Measurements from ENCODE around the gene CAPN1. TPM values are rescaled to one million over a fixed set of nuclear protein-coding genes. Genes with fewer than 3 reads are reported as not detected.
"Not testable (repeated sequence)": the region's sequence is repeated elsewhere in the genome, so short reads cannot be mapped to it uniquely, and the experiment has no call there.

CAPN1 gene
- total RNA-seq: 100 to 1,000 TPM; 316 to 367 TPM
- long read RNA-seq, partial matches to known transcripts: 244 of 535 reads
- long read RNA-seq, other reads (novel, unspliced or antisense): 291 of 535 reads

DNA sequence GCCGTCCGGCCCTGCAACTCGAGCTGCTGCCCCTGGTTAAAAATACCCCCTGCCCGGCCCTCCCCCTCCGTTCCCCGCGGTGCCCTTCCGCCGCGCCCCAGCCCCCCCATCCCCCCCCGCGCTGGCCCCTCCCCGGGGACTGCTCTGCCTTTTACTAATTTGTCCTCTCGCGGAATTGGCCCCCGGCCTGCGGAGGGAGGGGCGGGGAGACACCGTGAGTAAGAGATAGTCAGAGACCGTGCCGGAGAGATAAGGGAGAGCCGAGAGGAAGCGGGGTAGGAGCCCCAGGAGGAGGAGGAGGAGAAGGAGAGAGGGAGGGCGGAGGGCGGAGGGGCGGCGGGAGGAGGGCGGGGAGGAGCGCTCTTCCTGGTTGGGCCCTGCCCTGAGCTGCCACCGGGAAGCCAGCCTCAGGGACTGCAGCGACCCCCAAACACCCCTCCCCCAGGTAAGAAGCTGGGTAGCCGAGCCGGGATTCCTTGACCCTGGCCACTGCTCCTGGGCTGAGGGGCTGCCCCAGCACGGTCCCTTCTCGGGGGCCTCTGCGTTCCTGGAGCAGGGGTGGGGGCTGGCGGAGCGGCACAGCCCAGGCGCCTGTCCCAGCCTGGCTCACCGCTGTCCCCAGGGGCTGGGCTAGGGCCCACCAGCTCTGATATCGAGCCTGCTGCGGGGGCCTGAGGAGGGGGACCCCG, at the start of gene CAPN1:
TSS of gene CAPN1 (plus strand) at position 360 of the 689 bp plus-strand sequence. CDS start 774 bp downstream, outside the sequence.
- ATAC-seq: peak; percentile 79
- intact Hi-C loops (cut with DNase I, micrococcal nuclease): loop anchor here in 1 of 2 donors (2.0 kb wide), 1 partner anchor 45 kb away; no protein-coding TSS in a partner anchor
- peak; percentile 87 to 93 for DNase-seq

- peak; percentile 33 to 40 for DNase-seq
- ATAC-seq: no peak
- intact Hi-C loops (cut with DNase I, micrococcal nuclease): no loop called here
These were observed 49.3 kb upstream of the CAPN1 start for GRCh38 chr11:65132238-65132987.

DNA sequence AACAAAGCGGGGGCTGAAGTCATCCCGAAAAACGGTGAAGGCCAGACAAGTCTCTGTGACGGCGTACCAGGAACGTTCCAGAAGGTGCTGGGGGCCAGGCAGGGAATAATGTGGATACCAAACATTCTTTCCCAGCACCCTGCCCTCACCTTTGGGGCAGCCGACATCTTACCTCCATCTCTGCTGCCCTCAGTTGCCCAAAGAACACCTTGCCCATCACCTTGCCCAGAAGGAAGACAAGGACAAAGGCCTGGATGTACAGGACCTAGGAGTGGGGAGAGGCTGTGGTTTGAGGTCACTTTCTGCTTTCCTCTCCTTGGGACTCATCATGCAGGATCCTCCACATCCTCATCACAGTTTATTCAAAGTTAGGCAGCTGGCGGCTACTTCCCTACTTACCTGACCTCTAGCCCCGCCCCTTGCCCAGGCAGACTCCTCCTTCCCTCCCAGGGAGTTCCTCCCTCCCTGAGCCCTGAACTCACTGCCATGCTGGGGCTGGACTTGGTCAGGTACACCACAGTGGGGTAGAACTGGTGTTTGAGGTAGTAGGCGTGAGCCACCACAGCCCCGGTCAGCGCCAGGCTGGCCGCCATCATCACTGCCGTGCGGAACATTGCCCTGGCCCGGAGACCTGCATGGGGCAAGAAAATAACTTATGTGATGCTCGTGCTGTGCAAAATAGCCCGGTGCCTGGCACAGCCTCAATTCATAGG, 48.6 kb upstream of the CAPN1 start:
- DNase-seq (peak; percentile 92 to 93), ATAC-seq (peak; percentile 52)
- intact Hi-C loops (cut with DNase I, micrococcal nuclease): no loop called here

DNA sequence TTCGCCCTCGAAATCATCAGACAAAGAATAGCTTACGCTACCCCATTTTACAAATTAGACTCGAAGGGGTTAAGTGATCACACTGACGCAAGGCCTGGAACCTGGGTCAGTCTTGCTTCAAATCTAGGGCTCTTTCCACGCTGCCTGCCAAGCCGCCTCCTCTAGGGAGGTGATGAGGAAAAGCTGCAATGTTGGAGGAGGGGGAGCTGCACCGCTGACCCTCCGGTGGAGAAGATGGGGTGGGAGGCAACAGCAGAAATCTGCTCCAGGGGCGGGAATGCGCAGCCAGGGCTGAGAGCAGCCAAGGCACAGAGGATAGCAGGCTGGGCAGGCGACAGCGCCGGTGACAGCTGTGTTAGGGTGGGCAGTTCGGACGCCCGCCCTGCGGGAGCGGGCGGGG, 48.0 kb upstream of the CAPN1 start:
- ATAC-seq (no peak), DNase-seq (peak; percentile 42)
- intact Hi-C loops (cut with DNase I, micrococcal nuclease): no loop called here

GRCh38 chr11:65134240-65134951, 47.3 kb upstream of the CAPN1 start, which contains the start of gene SYVN1:
Gene SYVN1 (minus strand): TSS chr11:65134519. CDS start chr11:65133601, 918 bp downstream.
- ATAC-seq (peak; percentile 76), DNase-seq (peak; percentile 94 to 96)
- intact Hi-C loops (cut with DNase I, micrococcal nuclease): no loop called here

- DNase-seq (peak; percentile 91 to 97), ATAC-seq (peak; percentile 76)
- intact Hi-C loops (cut with DNase I, micrococcal nuclease): no loop called here
These were observed 46.6 kb upstream of the CAPN1 start for GRCh38 chr11:65134952-65135632.

DNA sequence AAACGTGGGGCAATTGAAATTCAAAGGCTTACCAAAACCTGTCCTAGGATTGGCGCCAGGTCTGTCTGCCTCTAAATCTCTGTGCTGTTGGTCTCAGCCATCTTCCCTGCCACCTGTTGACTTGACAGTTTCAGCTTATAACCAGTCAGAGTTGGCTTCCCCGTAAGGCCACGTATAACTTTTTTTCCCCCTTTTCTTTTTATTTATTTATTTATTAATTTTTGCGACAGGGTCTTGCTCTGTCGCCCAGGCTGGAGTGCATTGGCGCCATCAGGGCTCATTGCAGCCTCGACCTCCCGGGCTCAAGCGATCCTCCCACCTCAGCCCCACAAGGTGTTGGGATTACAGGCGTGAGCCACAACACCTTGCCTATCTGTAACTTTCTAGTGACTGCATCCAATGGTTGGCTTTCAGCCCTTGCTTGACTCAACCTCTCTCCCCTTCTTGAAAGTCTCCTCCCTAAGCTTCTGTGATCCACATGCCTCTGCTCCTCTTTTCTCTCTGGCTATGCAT, 46.0 kb upstream of the CAPN1 start:
- DNase-seq: peak in 1 of 2 donors; percentile 32
- intact Hi-C loops (cut with DNase I, micrococcal nuclease): loop anchor here in 1 of 2 donors (2.0 kb wide), 1 partner anchor 45 kb away; the partner anchor contains the start of gene CAPN1
- no peak for ATAC-seq

DNA sequence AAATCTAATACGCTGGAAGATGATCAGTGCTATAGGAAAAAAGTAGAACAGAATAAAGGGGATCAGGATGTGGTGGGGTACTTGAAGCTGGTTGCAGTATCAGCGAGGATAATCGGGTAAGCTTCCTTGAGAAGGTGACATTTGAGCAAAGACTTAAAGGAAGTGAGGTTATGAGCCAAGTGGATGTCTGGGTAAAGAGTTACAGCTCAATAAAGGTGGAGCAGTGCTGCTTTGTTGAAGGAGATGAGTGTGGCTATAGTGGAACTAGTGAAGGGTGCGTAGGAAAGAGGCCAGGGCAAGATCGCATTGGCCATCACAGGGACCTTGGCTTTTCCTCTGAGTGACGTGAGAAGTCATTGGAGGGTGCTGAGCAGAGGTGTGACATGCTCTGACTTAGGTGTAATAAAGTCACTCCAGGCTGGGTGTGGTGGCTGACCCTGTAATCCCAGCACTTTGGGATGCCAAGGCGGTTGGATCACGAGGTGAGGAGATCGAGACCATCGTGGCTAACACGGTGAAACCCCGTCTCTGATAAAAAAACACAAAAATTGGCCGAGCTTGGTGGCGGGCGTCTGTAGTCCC, 45.1 kb upstream of the CAPN1 start:
- intact Hi-C loops (cut with DNase I, micrococcal nuclease): loop anchor here in 1 of 2 donors (2.0 kb wide), 1 partner anchor 44 kb away; the partner anchor contains the start of gene CAPN1
- DNase-seq (peak; percentile 50 to 74), ATAC-seq (peak; percentile 46)

DNA sequence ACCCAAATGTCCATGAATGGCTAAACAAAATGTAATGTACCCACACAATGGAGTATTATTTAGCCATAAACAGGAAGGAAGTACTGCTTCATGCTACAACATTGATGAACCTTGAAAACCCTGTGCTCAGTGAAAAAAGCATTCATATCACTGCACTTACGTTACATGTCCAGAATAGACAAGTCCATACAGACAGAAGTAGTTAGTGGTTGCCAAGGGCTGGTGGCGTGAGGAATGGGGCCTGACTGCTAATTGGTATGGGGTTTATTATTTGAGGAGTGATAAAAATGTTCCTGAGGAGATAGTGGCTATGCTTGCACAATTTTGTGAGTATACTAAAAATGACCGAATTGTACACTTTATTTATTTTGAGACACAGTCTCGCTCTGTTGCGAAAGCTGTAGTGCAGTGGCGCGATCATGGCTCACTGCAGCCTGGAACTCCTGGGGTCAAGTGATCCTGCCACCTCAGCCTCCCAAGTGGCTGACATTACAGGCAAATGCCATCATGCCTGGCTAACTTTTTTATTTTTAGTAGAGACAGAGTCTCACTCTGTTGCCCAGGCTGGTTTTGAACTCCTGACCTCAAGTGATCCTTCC, 39.7 kb upstream of the CAPN1 start:
- no peak for ATAC-seq
- no peak for DNase-seq
- intact Hi-C loops (cut with DNase I, micrococcal nuclease): no loop called here

- intact Hi-C loops (cut with DNase I, micrococcal nuclease): no loop called here
These were observed 34.2 kb upstream of the CAPN1 start for GRCh38 chr11:65147352-65148075.

DNA sequence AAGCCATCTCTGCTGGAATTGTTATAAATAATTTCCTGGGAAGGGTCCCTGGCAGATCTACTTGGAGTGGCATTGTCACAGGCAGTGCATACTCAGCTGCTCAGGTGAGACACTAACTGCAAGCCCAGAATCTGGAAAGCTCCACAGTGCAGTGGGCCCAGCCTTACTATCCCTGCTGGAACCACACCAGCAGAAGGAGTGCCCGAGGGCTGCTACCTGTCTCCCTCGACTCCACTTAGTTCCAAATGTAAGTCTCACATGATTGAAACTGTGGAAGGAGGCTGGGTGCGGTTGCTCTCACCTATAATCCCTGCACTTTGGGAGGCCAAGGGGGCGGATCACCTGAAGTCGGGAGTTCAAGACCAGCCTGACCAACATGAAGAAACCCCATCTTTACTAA, 33.1 kb upstream of the CAPN1 start:
- peak in 1 of 2 donors; percentile 9 for DNase-seq
- no peak for ATAC-seq
- intact Hi-C loops (cut with DNase I, micrococcal nuclease): no loop called here

More at GRCh38 chr11:65147352-65148075, 34.2 kb upstream of the CAPN1 start:
- ATAC-seq (no peak), DNase-seq (peak in 1 of 2 donors; percentile 10)

DNA sequence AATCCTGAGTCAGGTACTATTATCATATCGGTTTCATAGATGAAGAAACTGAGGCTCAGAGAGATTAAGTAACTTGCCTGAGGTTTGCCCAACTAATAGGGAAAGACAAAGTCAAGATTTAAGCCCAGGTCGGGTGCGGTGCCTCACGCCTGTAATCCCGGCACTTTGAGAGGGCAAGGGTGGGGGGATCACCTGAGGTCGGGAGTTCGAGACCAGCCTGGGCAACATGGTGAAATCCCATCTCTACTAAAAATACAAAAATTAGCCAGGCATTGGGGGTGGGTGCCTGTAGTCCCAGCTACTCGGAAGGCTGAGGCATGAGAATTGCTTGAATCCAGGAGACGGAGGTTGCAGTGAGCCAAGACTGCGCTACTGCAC, 31.6 kb upstream of the CAPN1 start:
- intact Hi-C loops (cut with DNase I, micrococcal nuclease); ATAC-seq: not testable (repeated sequence)
- peak in 1 of 2 donors; percentile 22 for DNase-seq

DNA sequence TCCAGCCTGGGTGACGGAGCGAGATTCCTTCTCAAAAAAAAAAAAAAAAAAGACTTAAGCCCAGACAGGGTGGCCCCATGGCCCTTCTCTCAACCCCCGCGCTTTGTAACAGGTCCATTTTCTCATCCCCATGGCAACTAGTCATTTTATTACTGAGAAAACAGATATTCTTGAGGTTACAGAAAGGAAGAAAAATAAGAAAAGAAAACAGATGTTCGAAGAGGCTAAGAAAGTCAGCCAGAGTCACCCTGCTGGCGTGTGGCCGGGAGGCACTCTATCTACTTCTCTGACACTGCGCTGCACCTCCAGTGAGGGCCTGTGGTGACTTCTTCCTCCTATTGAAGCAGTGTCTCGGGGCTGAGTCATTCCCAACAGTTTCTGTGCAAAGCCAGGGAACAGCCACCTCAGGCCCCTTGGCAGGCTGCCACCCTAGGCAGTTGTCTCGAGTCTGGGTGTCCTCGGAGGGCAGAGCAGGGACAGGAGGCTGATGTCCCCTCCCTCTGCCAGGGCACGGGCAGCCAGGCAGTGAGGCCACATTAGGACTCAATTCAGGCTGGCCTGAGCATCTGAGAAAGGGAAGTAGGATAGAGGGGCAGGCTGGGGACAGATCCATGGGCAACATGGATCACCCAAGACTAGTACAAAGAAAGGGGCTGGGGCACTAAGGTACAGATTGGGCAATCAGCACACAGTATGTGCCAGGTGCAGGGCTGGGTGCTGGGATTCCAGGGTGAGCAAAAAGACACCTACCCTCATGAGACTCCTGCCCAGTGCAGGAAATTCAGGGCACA, 31.0 kb upstream of the CAPN1 start:
- intact Hi-C loops (cut with DNase I, micrococcal nuclease): no loop called here
- DNase-seq (peak; percentile 85 to 93), ATAC-seq (peak; percentile 94)

DNA sequence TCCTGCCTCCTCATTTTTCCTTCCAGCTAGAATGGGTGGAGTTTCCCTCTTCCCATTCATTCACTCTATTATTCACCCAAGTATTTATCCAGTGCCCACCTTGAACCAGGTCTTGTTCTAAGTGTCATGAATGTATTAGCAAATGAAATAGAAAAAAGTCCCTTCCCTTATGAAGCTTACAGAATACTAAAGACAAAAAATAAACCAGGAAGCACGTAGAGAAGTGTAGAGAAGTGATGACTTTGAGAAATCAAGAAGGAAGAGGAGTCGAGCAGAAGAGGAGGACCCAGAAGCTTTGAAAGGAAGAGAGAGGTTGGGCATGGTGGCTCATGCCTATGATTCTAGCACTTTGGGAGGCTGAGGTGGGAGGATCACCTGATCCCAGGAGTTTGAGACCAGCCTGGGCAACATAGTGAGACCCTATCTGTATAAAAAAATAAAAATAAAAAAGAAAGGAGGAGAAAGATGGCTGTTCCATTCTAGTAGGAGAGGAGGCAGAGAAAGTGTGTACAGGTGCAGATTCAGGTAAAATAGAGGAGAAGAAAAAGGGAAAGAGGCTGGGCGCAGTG, 30.3 kb upstream of the CAPN1 start:
- DNase-seq: peak in 1 of 2 donors; percentile 17
- intact Hi-C loops (cut with DNase I, micrococcal nuclease): no loop called here
- ATAC-seq: no peak

GRCh38 chr11:65152122-65152521, 29.6 kb upstream of the CAPN1 start:
- intact Hi-C loops (cut with DNase I, micrococcal nuclease): no loop called here
- ATAC-seq (no peak), DNase-seq (peak in 1 of 2 donors; percentile 1)
